PC-9 (cell line): ENCODE measurements around the gene FSTL1.

Experiments
- EZH2 ChIP-seq: fragments of 200-600 bp; sonication (generic); IDR thresholded peaks from 2 replicates; pipeline ENCODE4 v1.8.0; 2017; ENCODE audit warnings: antibody characterized with exemption, low read depth
- TF ChIP-seq, protein P1 (sequence below): fragments of 200-600 bp; sonication (generic); conservative IDR thresholded peaks from 2 replicates; pipeline ENCODE4 v1.6.1; 2017; ENCODE audit warnings: mixed run types, antibody characterized with exemption, mild to moderate bottlenecking, moderate library complexity

DNA sequence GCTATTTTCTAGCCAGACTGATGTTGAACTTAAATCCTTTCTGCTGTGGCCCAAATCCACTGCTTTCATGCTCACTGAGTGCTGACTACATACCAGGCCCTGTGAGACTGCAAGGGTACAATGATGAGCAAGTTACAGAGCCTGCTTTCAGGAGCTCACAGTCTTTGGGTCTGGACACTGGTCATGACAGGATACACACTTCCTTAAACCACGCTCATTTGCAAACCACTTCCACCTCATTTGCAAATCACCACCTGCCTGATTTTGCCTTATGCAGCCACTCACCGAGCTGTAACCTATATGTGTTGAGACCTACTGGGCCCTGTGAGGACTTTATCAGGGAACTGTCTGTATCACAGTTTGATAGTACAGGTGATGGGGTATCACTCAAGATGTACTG lies 51.4 kb downstream of the FSTL1 start:
- TF ChIP-seq, protein P1, sequence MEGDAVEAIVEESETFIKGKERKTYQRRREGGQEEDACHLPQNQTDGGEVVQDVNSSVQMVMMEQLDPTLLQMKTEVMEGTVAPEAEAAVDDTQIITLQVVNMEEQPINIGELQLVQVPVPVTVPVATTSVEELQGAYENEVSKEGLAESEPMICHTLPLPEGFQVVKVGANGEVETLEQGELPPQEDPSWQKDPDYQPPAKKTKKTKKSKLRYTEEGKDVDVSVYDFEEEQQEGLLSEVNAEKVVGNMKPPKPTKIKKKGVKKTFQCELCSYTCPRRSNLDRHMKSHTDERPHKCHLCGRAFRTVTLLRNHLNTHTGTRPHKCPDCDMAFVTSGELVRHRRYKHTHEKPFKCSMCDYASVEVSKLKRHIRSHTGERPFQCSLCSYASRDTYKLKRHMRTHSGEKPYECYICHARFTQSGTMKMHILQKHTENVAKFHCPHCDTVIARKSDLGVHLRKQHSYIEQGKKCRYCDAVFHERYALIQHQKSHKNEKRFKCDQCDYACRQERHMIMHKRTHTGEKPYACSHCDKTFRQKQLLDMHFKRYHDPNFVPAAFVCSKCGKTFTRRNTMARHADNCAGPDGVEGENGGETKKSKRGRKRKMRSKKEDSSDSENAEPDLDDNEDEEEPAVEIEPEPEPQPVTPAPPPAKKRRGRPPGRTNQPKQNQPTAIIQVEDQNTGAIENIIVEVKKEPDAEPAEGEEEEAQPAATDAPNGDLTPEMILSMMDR, result no peak
- no peak for TF ChIP-seq EZH2
